Measurements from ENCODE around the gene GMDS. TPM values are rescaled to one million over a fixed set of nuclear protein-coding genes. Genes with fewer than 3 reads are reported as not detected.

Gene GMDS
- total RNA-seq, 2 experiments from 2014 or later: 29.2 to 34.3 TPM

GRCh38 chr6:1622851-1623768 lies 622.3 kb downstream of the GMDS start:
- Mint-ChIP-seq H3K36me3 (peaks cover 3% of the 10 kb centered on the region), H3K27me3 (peaks cover 73% of the 10 kb centered on the region), H3K27ac (no peak overlapping the region), H3K4me3 (no peak overlapping the region), H3K9me3 (no peaks in the 10 kb centered on the region), H3K4me1 (peaks cover 5% of the 10 kb centered on the region)
- DNase-seq (no peak), ATAC-seq (ENCODE audit: low read depth) (no peak)
- POLR2A ChIA-PET: no interaction called here

- ATAC-seq (ENCODE audit: low read depth) (no peak), DNase-seq (no peak)
- H3K27ac Mint-ChIP-seq: no peak overlapping the region
- H3K36me3 Mint-ChIP-seq: peaks cover 3% of the 10 kb centered on the region
- POLR2A ChIA-PET: no interaction called here
- peaks cover 5% of the 10 kb centered on the region for H3K4me1 Mint-ChIP-seq
- H3K4me3 Mint-ChIP-seq: no peak overlapping the region
- H3K27me3 Mint-ChIP-seq: peaks cover 73% of the 10 kb centered on the region
- no peaks in the 10 kb centered on the region for H3K9me3 Mint-ChIP-seq
These were observed 623.1 kb downstream of the GMDS start for GRCh38 chr6:1622220-1622850.

- POLR2A ChIA-PET: no interaction called here
- no peak overlapping the region for H3K4me3 Mint-ChIP-seq
- ATAC-seq (ENCODE audit: low read depth): no peak
These were observed 624.2 kb downstream of the GMDS start for GRCh38 chr6:1621070-1621701.

GRCh38 chr6:1620504-1621069 lies 624.8 kb downstream of the GMDS start:
- peaks cover 3% of the 10 kb centered on the region for H3K36me3 Mint-ChIP-seq
- no peaks in the 10 kb centered on the region for H3K9me3 Mint-ChIP-seq
- POLR2A ChIA-PET: no interaction called here
- no peak overlapping the region for H3K4me3 Mint-ChIP-seq
- no peak for ATAC-seq (ENCODE audit: low read depth)
- no peak overlapping the region for H3K27ac Mint-ChIP-seq
- H3K4me1 Mint-ChIP-seq: peaks cover 5% of the 10 kb centered on the region
- no peak for DNase-seq
- H3K27me3 Mint-ChIP-seq: peaks cover 73% of the 10 kb centered on the region

More at GRCh38 chr6:1621070-1621701, 624.2 kb downstream of the GMDS start:
- H3K27me3 Mint-ChIP-seq: peaks cover 73% of the 10 kb centered on the region
- no peak for DNase-seq
- peaks cover 5% of the 10 kb centered on the region for H3K4me1 Mint-ChIP-seq
- no peak overlapping the region for H3K27ac Mint-ChIP-seq
- peaks cover 3% of the 10 kb centered on the region for H3K36me3 Mint-ChIP-seq
- no peaks in the 10 kb centered on the region for H3K9me3 Mint-ChIP-seq

- POLR2A ChIA-PET: no interaction called here
- no peak overlapping the region for H3K4me3 Mint-ChIP-seq
- H3K36me3 Mint-ChIP-seq: peaks cover 3% of the 10 kb centered on the region
- no peak overlapping the region for H3K27ac Mint-ChIP-seq
- DNase-seq (no peak), ATAC-seq (ENCODE audit: low read depth) (peak; percentile 27)
- H3K4me1 Mint-ChIP-seq: no peaks in the 10 kb centered on the region
- H3K27me3 Mint-ChIP-seq: peaks cover 70% of the 10 kb centered on the region
- H3K9me3 Mint-ChIP-seq: no peaks in the 10 kb centered on the region
These were observed 625.5 kb downstream of the GMDS start for GRCh38 chr6:1619673-1620503.

GRCh38 chr6:1619098-1619672 lies 626.2 kb downstream of the GMDS start:
- ATAC-seq (ENCODE audit: low read depth) (no peak), DNase-seq (no peak)
- no peak overlapping the region for H3K27ac Mint-ChIP-seq
- peaks cover 3% of the 10 kb centered on the region for H3K36me3 Mint-ChIP-seq
- POLR2A ChIA-PET: no interaction called here
- H3K4me3 Mint-ChIP-seq: no peak overlapping the region
- no peaks in the 10 kb centered on the region for H3K9me3 Mint-ChIP-seq
- H3K4me1 Mint-ChIP-seq: no peaks in the 10 kb centered on the region
- peaks cover 70% of the 10 kb centered on the region for H3K27me3 Mint-ChIP-seq

- H3K4me1 Mint-ChIP-seq: peaks cover 3% of the 10 kb centered on the region
- ATAC-seq (ENCODE audit: low read depth): no peak
- no peak overlapping the region for H3K27ac Mint-ChIP-seq
- no peaks in the 10 kb centered on the region for H3K9me3 Mint-ChIP-seq
- POLR2A ChIA-PET: no interaction called here
- no peak for DNase-seq
- H3K36me3 Mint-ChIP-seq: peaks cover 3% of the 10 kb centered on the region
- H3K27me3 Mint-ChIP-seq: peaks cover 72% of the 10 kb centered on the region
- H3K4me3 Mint-ChIP-seq: no peak overlapping the region
These were observed 626.9 kb downstream of the GMDS start for GRCh38 chr6:1618311-1619097.

GRCh38 chr6:1617466-1618310 lies 627.7 kb downstream of the GMDS start:
- peaks cover 6% of the 10 kb centered on the region for H3K4me1 Mint-ChIP-seq
- ATAC-seq (ENCODE audit: low read depth) (no peak), DNase-seq (no peak)
- peaks cover 3% of the 10 kb centered on the region for H3K36me3 Mint-ChIP-seq
- H3K27me3 Mint-ChIP-seq: peaks cover 72% of the 10 kb centered on the region
- no peak overlapping the region for H3K4me3 Mint-ChIP-seq
- POLR2A ChIA-PET: no interaction called here
- H3K9me3 Mint-ChIP-seq: no peaks in the 10 kb centered on the region
- H3K27ac Mint-ChIP-seq: no peak overlapping the region

- Mint-ChIP-seq H3K4me1 (peaks cover 11% of the 10 kb centered on the region), H3K4me3 (no peak overlapping the region), H3K9me3 (no peaks in the 10 kb centered on the region), H3K27ac (no peak overlapping the region), H3K36me3 (no peaks in the 10 kb centered on the region), H3K27me3 (peaks cover 73% of the 10 kb centered on the region)
- DNase-seq (no peak), ATAC-seq (ENCODE audit: low read depth) (no peak)
- POLR2A ChIA-PET: no interaction called here
These were observed 628.5 kb downstream of the GMDS start for GRCh38 chr6:1616701-1617463.

GRCh38 chr6:1615853-1616420 lies 629.5 kb downstream of the GMDS start:
- Mint-ChIP-seq H3K27me3 (peaks cover 68% of the 10 kb centered on the region), H3K36me3 (no peaks in the 10 kb centered on the region), H3K9me3 (no peaks in the 10 kb centered on the region), H3K4me3 (no peak overlapping the region), H3K4me1 (peaks cover 11% of the 10 kb centered on the region), H3K27ac (no peak overlapping the region)
- POLR2A ChIA-PET: no interaction called here
- no peak for DNase-seq
- no peak for ATAC-seq (ENCODE audit: low read depth)

Data from activated naive CD8-positive, alpha-beta T cell treated with anti-CD3 and anti-CD28 coated beads, Interleukin-2, amount 10 ng/mL, durations not matched to agents 7 days and 5 days (primary cell).